GM12892 (cell line): ENCODE measurements around the gene KRTAP6-1. TPM values are rescaled to one million over a fixed set of nuclear protein-coding genes. Genes with fewer than 3 reads are reported as not detected.

Source experiments
- DNase-seq: peaks from one replicate; pipeline ENCODE4 v3.0.0; 2011; ENCODE audit not compliant: insufficient read length
- FAIRE-seq: peaks from 2 replicates; lab custom pipeline; 2011; peaks lifted over from hg19 to GRCh38; lab: Jason Lieb, UNC
- POLR2A ChIP-seq: IDR thresholded peaks from 2 replicates; pipeline ENCODE4 v1.6.1; 2011; ENCODE audit warnings: low read depth, low read length, control low read depth
- POLR2AphosphoS5 ChIP-seq: IDR thresholded peaks from 2 replicates; pipeline ENCODE4 v1.6.1; 2011; ENCODE audit warnings: low read depth, low read length, control low read depth
- TAF1 ChIP-seq: IDR thresholded peaks from 2 replicates; pipeline ENCODE4 v1.6.1; 2011; ENCODE audit warnings: low read depth, mild to moderate bottlenecking, control low read depth, low read length, borderline replicate concordance
- polyA plus RNA-seq: library from polyadenylated mRNA; unstranded; fragments of >200 nt; gene quantifications from one replicate; pipeline ENCODE4 v1.2.1, GENCODE V29; 2012; ENCODE audit warnings: missing spikeins, inconsistent platforms; ENCODE audit not compliant: missing spikeins

KRTAP6-1 gene, protein sequence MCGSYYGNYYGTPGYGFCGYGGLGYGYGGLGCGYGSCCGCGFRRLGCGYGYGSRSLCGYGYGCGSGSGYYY
- polyA plus RNA-seq = not detected

DNA sequence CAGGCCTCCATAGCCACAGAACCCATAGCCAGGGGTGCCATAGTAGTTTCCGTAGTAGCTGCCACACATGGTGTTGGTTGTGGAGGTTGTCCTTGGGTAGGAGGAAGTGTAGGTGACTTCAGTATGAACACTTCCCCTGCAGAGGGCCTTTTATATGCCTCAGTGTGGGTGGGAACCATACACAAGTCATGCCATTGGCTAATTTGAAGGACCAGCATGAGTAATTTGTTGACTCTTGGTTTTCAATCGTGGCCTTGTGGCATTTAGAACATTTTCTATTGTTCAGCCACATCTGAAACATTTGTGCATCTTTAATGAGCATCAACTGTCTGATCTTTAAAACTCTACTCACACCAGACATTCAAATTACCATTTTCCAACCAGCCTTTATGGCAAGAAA, at the start of gene KRTAP6-1:
Gene KRTAP6-1 (minus strand): TSS at position 95 of the 400 bp plus-strand sequence. CDS start 26 bp downstream, at position 69.
- TF ChIP-seq POLR2AphosphoS5 (no peak), POLR2A (no peak), TAF1 (no peak)
- DNase-seq (no peak), FAIRE-seq (no peak)

DNA sequence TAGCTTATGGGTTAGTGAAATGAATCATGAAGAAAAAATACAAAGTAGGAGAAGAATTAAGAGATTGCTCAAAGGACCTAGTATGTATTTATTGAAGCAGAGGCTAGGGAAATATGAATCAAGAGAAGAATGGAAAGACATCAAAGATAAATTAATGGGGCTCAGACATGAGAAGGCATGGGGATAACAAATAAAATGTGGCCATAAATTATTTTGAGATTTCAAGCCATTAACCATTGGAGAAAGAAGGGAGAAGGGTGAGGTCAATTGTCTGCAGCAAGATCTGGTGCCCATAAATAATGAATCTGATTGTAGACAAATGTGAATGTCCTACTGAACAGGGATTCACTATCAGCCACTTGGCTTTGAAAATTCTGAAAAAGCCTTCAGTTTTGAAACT, 39.2 kb upstream of the KRTAP6-1 start:
- no peak for FAIRE-seq
- TF ChIP-seq POLR2AphosphoS5 (no peak), POLR2A (no peak)
- no peak for DNase-seq

DNA sequence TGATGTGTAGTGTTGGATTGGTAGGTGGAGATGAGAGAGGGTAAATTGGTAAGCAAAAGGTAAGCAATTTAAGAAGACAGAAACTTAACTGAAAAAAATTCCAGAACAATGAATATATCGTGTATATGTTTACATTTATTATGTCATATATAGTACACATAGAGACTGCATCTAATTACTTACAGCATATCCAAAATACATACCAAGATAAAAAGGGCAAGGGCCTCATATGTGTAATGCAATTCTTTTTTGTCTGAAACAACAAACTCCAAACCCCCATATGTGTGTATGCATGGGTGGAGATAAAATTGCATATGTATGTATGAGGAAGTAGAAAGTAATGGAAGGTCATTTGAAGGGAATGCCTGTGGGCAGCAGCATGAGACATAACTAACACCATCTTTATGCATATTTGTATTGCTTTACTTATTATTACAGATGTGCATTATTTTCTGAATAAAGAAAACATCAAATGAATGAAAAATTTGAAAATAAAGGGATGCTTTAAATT, 33.2 kb upstream of the KRTAP6-1 start:
- TF ChIP-seq TAF1 = no peak
- TF ChIP-seq POLR2AphosphoS5 = no peak
- TF ChIP-seq POLR2A = no peak
- FAIRE-seq (no peak), DNase-seq (no peak)

DNA sequence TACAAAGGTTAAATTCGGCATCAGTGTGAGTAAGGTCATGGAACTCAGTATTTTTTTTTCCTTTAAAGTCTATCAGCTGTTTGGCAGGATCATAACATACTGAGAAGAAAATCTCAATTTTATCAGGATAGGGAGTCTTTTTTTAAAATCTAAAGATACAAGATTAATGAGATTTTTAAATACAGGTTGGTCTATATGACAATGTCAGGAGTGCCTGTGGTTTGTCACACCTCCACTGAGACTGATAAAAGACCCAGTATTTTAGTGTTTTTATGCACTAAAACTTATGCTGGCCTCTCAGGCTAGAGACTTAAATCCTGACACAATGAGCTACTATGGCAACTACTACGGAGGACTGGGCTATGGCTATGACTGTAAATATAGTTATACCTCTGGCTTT, 28.8 kb upstream of the KRTAP6-1 start, which contains the start of gene KRTAP20-3:
Gene KRTAP20-3 (plus strand): TSS at position 301 of the 400 bp plus-strand sequence.
- TF ChIP-seq TAF1 = no peak
- TF ChIP-seq POLR2AphosphoS5 = no peak
- TF ChIP-seq POLR2A = no peak
- no peak for FAIRE-seq
- DNase-seq = no peak

DNA sequence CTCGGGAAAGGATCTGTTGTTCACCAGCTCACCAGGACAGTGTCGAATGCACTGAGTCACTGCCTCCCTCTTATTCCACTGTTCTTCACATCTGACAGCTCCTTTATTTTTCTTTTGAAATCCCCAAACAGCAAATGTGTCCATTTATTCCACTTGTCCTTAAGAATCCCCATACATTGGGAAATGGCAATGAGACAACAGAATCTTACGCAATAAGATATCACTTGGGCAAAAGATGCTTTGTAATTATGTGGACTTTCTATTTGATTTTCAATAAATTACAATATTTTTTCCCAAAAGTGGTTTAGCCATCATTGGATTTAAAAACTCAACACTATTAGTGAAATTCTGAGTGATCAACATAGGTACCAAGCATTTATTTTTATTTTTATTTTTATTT, 25.0 kb upstream of the KRTAP6-1 start:
- FAIRE-seq (no peak), DNase-seq (no peak)
- no peak for TF ChIP-seq TAF1
- TF ChIP-seq POLR2AphosphoS5 = no peak
- no peak for TF ChIP-seq POLR2A

DNA sequence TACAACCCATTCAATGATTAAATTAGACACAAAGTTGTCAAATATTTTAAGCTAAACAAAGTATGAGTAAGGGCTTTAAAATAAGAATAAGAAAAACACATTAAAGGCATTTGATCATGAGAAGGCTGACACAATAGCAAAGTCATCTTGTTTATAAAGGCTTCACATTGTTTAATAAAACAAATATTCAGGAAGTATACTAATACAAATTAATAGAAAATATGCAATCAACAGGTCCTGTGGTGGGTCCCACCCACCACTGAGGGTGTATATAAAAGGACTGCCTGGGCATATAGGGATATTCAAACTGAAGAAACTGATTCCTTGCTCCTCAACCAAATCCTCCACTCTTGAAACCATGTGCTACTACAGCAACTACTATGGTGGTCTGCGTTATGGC, 21.2 kb upstream of the KRTAP6-1 start, which contains the start of gene KRTAP20-2:
Gene KRTAP20-2 (plus strand): TSS at position 301 of the 400 bp plus-strand sequence. CDS start 58 bp downstream, at position 359.
- no peak for DNase-seq
- TF ChIP-seq POLR2A (no peak), POLR2AphosphoS5 (no peak), TAF1 (no peak)
- FAIRE-seq = no peak

DNA sequence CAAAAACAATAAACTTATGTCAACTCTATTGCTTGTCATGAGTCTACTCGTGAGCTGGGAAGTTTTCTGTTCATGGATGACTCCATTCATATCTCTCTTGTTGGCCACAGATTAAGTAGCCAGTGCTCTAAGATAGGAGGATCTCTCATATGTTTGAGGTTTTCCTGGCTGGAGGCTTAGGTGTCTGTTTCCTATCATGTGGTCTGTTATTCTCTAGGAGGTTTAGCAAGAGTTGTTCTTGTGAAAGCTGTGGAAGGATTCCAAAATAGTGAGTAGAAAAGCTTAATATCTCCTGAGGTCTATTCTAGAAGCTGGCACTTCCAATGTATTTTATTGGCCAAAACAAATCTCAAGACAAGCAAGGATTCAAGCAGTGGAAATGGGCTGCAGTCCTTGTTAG, 15.5 kb upstream of the KRTAP6-1 start:
- DNase-seq (no peak), FAIRE-seq (no peak)
- TF ChIP-seq POLR2A (no peak), TAF1 (no peak), POLR2AphosphoS5 (no peak)

DNA sequence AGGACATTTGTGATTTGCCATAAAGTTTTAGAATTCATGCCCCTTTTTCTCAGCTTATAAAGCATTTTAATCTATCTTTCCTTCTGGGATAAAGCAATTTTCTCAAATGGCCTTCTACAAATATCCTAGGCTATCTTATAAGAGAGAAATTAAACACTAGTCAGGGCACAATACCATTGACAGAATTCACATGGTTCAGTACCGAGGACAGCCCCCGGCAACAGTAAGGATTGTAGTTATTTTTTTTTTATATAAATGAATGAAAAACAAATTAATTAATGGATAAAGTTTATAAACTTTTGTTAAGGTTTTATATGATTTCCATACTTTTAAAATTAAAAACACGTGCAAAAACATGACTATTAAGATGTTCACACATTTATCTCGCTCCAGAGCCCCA, 14.4 kb upstream of the KRTAP6-1 start:
- TF ChIP-seq POLR2A = no peak
- no peak for TF ChIP-seq TAF1
- no peak for TF ChIP-seq POLR2AphosphoS5
- FAIRE-seq = no peak
- no peak for DNase-seq

DNA sequence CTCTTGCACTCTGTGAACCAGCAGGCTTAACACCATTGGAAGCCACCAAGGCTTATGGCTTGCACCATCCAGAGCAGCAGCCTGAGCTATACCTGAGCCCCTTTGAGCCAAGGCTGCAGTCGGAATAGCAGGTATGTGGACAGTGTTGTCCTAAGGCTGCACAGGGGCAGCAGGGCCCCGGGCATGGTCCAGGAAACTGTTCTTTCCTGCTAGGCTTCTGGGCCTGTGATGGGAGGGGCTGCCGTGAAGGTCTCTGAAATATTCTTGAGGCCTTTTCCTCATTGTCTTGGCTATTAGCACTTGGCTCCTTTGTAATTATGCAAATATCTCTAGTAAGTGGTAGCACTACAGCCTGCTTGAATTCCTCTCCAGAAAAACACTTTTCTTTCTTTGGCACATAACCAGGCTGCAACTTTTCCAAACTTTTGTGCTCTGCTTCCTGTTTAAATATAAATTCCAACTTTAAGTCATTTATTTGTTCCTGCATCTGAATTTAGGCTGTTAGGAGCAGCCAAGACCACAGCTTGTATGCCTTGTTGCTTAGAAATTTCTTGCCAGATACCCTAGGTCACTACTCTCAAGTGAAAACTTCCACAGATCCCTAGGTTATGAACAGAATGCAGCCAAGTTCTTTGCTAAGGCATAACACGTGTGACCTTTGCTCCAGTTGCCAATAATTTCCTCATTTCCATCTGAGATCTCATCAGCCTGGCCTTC, 11.9 kb upstream of the KRTAP6-1 start:
- TF ChIP-seq POLR2A = no peak
- TF ChIP-seq TAF1 = no peak
- no peak for TF ChIP-seq POLR2AphosphoS5
- FAIRE-seq = no peak

DNA sequence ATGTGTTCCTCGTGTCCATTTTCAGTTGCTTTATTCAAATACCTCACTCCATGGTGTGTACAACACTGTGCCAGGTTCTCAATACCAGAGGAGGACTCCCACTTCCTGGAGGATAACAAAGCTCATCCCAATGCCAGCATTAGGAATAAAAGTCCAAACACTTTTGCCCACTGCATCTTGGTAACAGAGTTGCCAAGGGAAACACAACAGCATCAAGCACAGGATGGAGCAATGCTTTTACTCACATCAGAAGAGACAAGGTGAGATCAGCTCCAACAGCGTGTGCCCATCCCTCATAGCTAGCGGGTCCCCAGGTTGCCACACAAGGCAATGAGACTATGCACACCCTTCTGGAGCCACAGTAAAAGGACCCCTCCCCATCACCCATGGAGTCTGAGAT, 9.6 kb upstream of the KRTAP6-1 start:
- TF ChIP-seq POLR2AphosphoS5 (no peak), TAF1 (no peak), POLR2A (no peak)
- DNase-seq (no peak), FAIRE-seq (no peak)

More for the DNA sequence above, 11.9 kb upstream of the KRTAP6-1 start:
- DNase-seq = no peak

DNA sequence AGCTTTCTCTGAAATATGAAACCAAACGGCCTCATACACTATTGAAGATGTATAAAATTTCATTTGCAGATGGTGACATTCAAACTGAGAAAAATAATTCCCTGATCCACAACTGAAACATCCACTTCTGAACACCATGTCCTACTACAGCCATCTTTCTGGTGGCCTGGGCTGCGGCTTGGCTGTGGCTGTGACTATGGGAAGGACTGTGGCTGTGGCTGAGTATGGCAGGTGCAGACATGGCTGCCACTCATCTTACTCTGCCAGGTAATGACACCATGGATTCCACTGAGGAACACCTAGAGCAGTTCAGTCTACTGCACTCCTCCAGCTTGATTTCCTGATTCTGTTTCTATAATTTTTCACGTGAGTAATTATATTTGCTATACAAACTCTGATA, 6.8 kb upstream of the KRTAP6-1 start, which contains the start of gene KRTAP20-4:
Gene KRTAP20-4 (plus strand): TSS at position 106 of the 400 bp plus-strand sequence.
- no peak for TF ChIP-seq POLR2AphosphoS5
- TF ChIP-seq TAF1 = no peak
- no peak for TF ChIP-seq POLR2A
- no peak for FAIRE-seq
- no peak for DNase-seq

DNA sequence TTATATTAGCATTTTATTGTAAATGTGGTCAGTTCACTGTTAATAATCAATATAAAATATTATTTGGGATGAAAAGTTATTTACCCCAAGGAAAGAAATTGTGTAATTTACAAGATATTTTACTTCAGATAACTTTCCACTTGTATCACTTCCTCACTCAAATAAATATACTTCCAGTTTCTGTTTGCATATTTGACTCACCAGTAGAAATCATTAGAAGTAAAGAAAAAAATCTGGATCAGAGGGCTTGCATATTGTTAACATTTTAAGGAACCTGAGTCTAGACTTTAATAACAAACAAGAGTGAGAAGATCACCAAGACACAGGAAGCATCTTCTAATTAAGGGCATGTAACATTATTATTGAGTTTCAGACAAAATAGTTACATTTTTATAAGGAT, 6.3 kb upstream of the KRTAP6-1 start:
- FAIRE-seq = no peak
- DNase-seq = no peak
- TF ChIP-seq POLR2A = no peak
- no peak for TF ChIP-seq POLR2AphosphoS5
- no peak for TF ChIP-seq TAF1

DNA sequence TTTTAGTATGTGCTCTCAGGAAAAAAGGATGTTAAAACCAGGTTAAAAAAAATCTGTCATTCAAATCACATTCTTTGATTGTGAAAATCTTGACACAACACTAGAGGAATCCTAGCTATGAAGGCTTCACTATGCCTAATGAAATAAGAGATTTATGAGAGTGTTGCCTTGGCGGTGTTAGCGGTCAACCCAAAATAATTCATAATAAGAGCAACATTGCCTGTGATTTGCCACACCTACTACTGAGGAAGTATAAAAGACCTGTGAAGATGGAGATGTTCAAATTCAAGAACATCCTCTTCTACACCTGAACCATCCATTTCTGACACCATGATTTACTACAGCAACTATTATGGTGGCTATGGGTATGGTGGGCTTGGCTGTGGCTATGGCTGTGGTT, 2.4 kb upstream of the KRTAP6-1 start, which contains the start of gene KRTAP20-1:
Gene KRTAP20-1 (plus strand): TSS at position 301 of the 400 bp plus-strand sequence. CDS start 30 bp downstream, at position 331.
- TF ChIP-seq POLR2AphosphoS5 (no peak), POLR2A (no peak), TAF1 (no peak)
- FAIRE-seq (no peak), DNase-seq (no peak)
